K562 (cell line): ENCODE results near the gene GRK4. TPM values are rescaled to one million over a fixed set of nuclear protein-coding genes. Genes with fewer than 3 reads are reported as not detected.

ENCODE experiments used
- ATAC-seq: fragments of 200-7000 bp; cut with Tn5 transposase; 3 replicates; pipeline ENCODE4 v1.9.1; 2020; ENCODE audit warnings: moderate library complexity
- BruUV-seq: library from RNA; stranded (reverse); fragments of 400-500 nt; replicated peaks from 2 replicates; lab custom pipeline; 2021; lab: Mats Ljungman, UMichigan
- CTCF ChIA-PET: fragments of 300-600 bp; formaldehyde crosslinking; extraction: SDS; loops from one replicate; lab custom pipeline; 2021; ENCODE audit warnings: low intra/inter-chr PET ratio; lab: Yijun Ruan, JAX
- POLR2A ChIA-PET: fragments of 300-600, 350-650 bp; sonication (Branson Sonifier 250); formaldehyde crosslinking; extraction: SDS; loops from one replicate; lab custom pipeline; 2021; ENCODE audit warnings: antibody characterized with exemption, inconsistent platforms; lab: Yijun Ruan, JAX
- DNase-seq, 4 experiments: peaks; one replicate each; pipeline versions ENCODE4 v3.0.0 to v3.0.0-alpha.2; 2011 to 2018; ENCODE audit warnings: low spot score in 3 of 4, mixed read lengths in 3 of 4; ENCODE audit errors: extremely low read depth in 1 of 4
- FAIRE-seq: peaks from 2 replicates; lab custom pipeline; 2011; peaks lifted over from hg19 to GRCh38; lab: Jason Lieb, UNC
- H2AFZ ChIP-seq: 2 replicates; pipeline ENCODE4 v1.6.0; 2011; ENCODE audit warnings: low read depth, low read length, control low read depth, inconsistent platforms
- H3K27ac ChIP-seq: fragments of 200-600 bp; 3 replicates; pipeline ENCODE4 v1.8.0; 2011; ENCODE audit warnings: low read depth, mild to moderate bottlenecking, control low read depth, inconsistent platforms, low read length, moderate library complexity, mixed read lengths; ENCODE audit errors: extremely low read depth
- H3K27me3 ChIP-seq, 2 experiments: fragments of 300-600 bp in 1 of 2; 2 replicates in 1 of 2; 3 replicates in 1 of 2; pipeline versions ENCODE4 v1.6.0 to v1.8.0; 2011; ENCODE audit warnings: inconsistent platforms in 2 of 2, low read length in 2 of 2, mild to moderate bottlenecking in 1 of 2, mixed read lengths in 1 of 2, moderate library complexity in 1 of 2; ENCODE audit not compliant: control insufficient read depth in 2 of 2, insufficient read depth in 2 of 2
- H3K36me3 ChIP-seq: fragments of 300-600 bp; 3 replicates; pipeline ENCODE4 v1.8.0; 2011; ENCODE audit warnings: mild to moderate bottlenecking, low read length, inconsistent platforms; ENCODE audit not compliant: control insufficient read depth, insufficient read depth
- H3K4me1 ChIP-seq, 2 experiments: fragments of 200-600 bp in 1 of 2; replicated peaks in 1 of 2; 2 replicates in 1 of 2; 3 replicates in 1 of 2; pipeline versions ENCODE4 v1.5.1 to v1.8.0; 2011; ENCODE audit warnings: inconsistent platforms in 2 of 2, low read length in 2 of 2, mild to moderate bottlenecking in 1 of 2, mixed read lengths in 1 of 2, moderate library complexity in 1 of 2; ENCODE audit not compliant: control insufficient read depth in 2 of 2, insufficient read depth in 2 of 2
- H3K4me2 ChIP-seq: 2 replicates; pipeline ENCODE4 v1.6.1; 2011; ENCODE audit warnings: low read length, control low read depth, inconsistent platforms, mixed read lengths; ENCODE audit not compliant: insufficient read depth
- H3K4me3 ChIP-seq: fragments of 200-600 bp; sonication (generic), shearing (Covaris generic); 2 replicates; pipeline ENCODE4 v1.5.1; 2016; ENCODE audit warnings: control low read depth, inconsistent platforms
- H3K79me2 ChIP-seq: fragments of 200-600 bp; 3 replicates; pipeline ENCODE4 v1.8.0; 2011; ENCODE audit warnings: low read length, inconsistent platforms; ENCODE audit not compliant: control insufficient read depth, insufficient read depth
- H3K9ac ChIP-seq, 2 experiments: 2 replicates each; pipeline versions ENCODE4 v1.6.0 to v1.6.1; 2011; ENCODE audit warnings: low read depth in 2 of 2, low read length in 2 of 2, control low read depth in 1 of 2, inconsistent platforms in 1 of 2, mild to moderate bottlenecking in 1 of 2, mixed read lengths in 1 of 2; ENCODE audit not compliant: insufficient read depth in 1 of 2
- H3K9me1 ChIP-seq: one replicate; pipeline ENCODE4 v1.6.0; 2011; ENCODE audit warnings: inconsistent platforms, mild to moderate bottlenecking, low read length, moderate library complexity; ENCODE audit not compliant: control insufficient read depth, insufficient read depth
- H3K9me3 ChIP-seq: replicated peaks from 2 replicates; pipeline ENCODE4 v1.5.1; 2011; ENCODE audit warnings: low read depth, low read length, inconsistent platforms; ENCODE audit not compliant: control insufficient read depth, insufficient read depth
- H4K20me1 ChIP-seq: replicated peaks from 2 replicates; pipeline ENCODE4 v1.6.1; 2011; ENCODE audit warnings: low read length, inconsistent platforms, mixed read lengths; ENCODE audit not compliant: control insufficient read depth, insufficient read depth
- ARID1B ChIP-seq: fragments of 450-650 bp; IDR thresholded peaks from 2 replicates; pipeline ENCODE4 v1.6.1; 2016; ENCODE audit warnings: antibody characterized with exemption, mild to moderate bottlenecking, inconsistent platforms
- FOXP1 ChIP-seq: sonication (generic); formaldehyde crosslinking; IDR thresholded peaks from 2 replicates; pipeline ENCODE4 v1.8.0; 2022; ENCODE audit warnings: mild to moderate bottlenecking, missing genetic modification reagents
- KDM5B ChIP-seq: fragments of 200-600 bp; sonication (generic); IDR thresholded peaks from 2 replicates; pipeline ENCODE4 v1.6.1; 2012; ENCODE audit warnings: low read depth, mild to moderate bottlenecking, moderate library complexity, low read length, control low read depth, inconsistent platforms; ENCODE audit not compliant: insufficient replicate concordance
- LCOR ChIP-seq: sonication (generic); formaldehyde crosslinking; IDR thresholded peaks from 2 replicates; pipeline ENCODE4 v1.8.0; 2022; ENCODE audit warnings: mild to moderate bottlenecking, missing genetic modification reagents
- LEF1 ChIP-seq: fragments of 450-650 bp; IDR thresholded peaks from 2 replicates; pipeline ENCODE4 v1.6.1; 2016; ENCODE audit warnings: mild to moderate bottlenecking
- MEIS2 ChIP-seq: fragments of 450-650 bp; IDR thresholded peaks from 2 replicates; pipeline ENCODE4 v1.6.1; 2014; ENCODE audit warnings: mild to moderate bottlenecking; ENCODE audit not compliant: partially characterized antibody
- RBBP5 ChIP-seq: fragments of 200-600 bp; sonication (generic); IDR thresholded peaks from 2 replicates; pipeline ENCODE4 v1.6.1; 2012; ENCODE audit warnings: borderline replicate concordance, mild to moderate bottlenecking, low read length, control low read depth, inconsistent platforms; ENCODE audit not compliant: insufficient read depth, poor library complexity, severe bottlenecking
- RNF219 ChIP-seq: fragments of 250-450 bp; sonication (Bioruptor Pico); IDR thresholded peaks from 2 replicates; pipeline ENCODE4 v1.5.0; 2022; ENCODE audit warnings: mild to moderate bottlenecking
- SIN3A ChIP-seq, 2 experiments: fragments of 150-350 bp in 1 of 2; IDR thresholded peaks; 2 replicates each; pipeline ENCODE4 v1.6.1; 2011 to 2016; ENCODE audit warnings: borderline replicate concordance in 2 of 2, low read depth in 2 of 2, low read length in 2 of 2, mild to moderate bottlenecking in 2 of 2, moderate library complexity in 2 of 2; ENCODE audit not compliant: control insufficient read depth in 1 of 2
- TFAP4 ChIP-seq: sonication (generic); formaldehyde crosslinking; IDR thresholded peaks from 2 replicates; pipeline ENCODE4 v1.8.0; 2022; ENCODE audit warnings: missing genetic modification reagents, mild to moderate bottlenecking, moderate library complexity, borderline replicate concordance
- XRCC5 ChIP-seq: fragments of 200-400 bp; formaldehyde crosslinking; IDR thresholded peaks from 2 replicates; pipeline ENCODE4 v1.6.1; 2017; ENCODE audit warnings: low read depth, mild to moderate bottlenecking, low read length
- ZNF212 ChIP-seq: fragments of 450-650 bp; formaldehyde crosslinking; IDR thresholded peaks from 2 replicates; pipeline ENCODE4 v1.4.0; 2020; ENCODE audit warnings: mild to moderate bottlenecking
- ZNF449 ChIP-seq: fragments of 250-450 bp; sonication (Bioruptor Pico); IDR thresholded peaks from 2 replicates; pipeline ENCODE4 v1.8.0; 2022; ENCODE audit warnings: moderate library complexity, mild to moderate bottlenecking, inconsistent platforms
- ZNF778 ChIP-seq: fragments of 450-650 bp; formaldehyde crosslinking; IDR thresholded peaks from 2 replicates; pipeline ENCODE4 v1.4.0; 2020; ENCODE audit warnings: mild to moderate bottlenecking, moderate library complexity
- WGBS: fragments of 100-300 bp; shearing (Covaris generic); methylation state at CpG from one replicate; pipeline ENCODE4 v1.1.6; 2016; ENCODE audit warnings: low coverage, mixed read lengths; ENCODE audit not compliant: insufficient coverage; ENCODE audit errors: missing lambda C conversion rate; 5-methylcytosine and 5-hydroxymethylcytosine counted together
- in situ Hi-C: fragments of 300-500 bp; cut with MboI; formaldehyde crosslinking; loops from 4 replicates; pipeline ENCODE4 v1.15.0; 2018; ENCODE audit warnings: inconsistent platforms, mixed read lengths
- intact Hi-C: fragments of 100-400 bp; cut with micrococcal nuclease; formaldehyde crosslinking; loops from 2 replicates; pipeline ENCODE4 v1.14.2; 2022
- polyA plus RNA-seq, 8 experiments: library from polyadenylated mRNA; depleted of rRNA in 4 of 8; stranded (reverse) in 5 of 8; unstranded in 3 of 8; fragments of >200 nt; fragmentation: Nextera tagmentation in 2 of 8; fragmentation: Illumina TruSeq in 1 of 8; extraction: Ambion mirVana in 2 of 8; extraction: Trizol in 1 of 8; gene quantifications; 2 replicates each; pipeline versions ENCODE4 v1.2.1 to v1.2.3, GENCODE V29; 2011 to 2014; ENCODE audit warnings: inconsistent platforms in 1 of 8, missing spikeins in 1 of 8
- total RNA-seq, 7 experiments: library from RNA; depleted of rRNA in 6 of 7; stranded (reverse); fragments of >200 nt in 6 of 7; fragmentation: Illumina TruSeq in 2 of 7; extraction: Trizol in 2 of 7; gene quantifications; 2 replicates each; pipeline versions ENCODE4 v1.2.1 to v1.2.3, GENCODE V29; 2011 to 2021; ENCODE audit warnings: low replicate concordance in 1 of 7

Gene GRK4
- total and polyA plus RNA-seq, 9 of the 15 experiments (the other 6 are each of a cell fraction or from before 2014, with no cell fraction given): 1.1 to 4.8 (median 2.6) TPM

GRCh38 chr4:2961421-2961810, 2.0 kb upstream of the GRK4 start (continued):
- TF ChIP-seq RNF219 (CRISPR knock-in tag) (no peak), ZNF212 (CRISPR knock-in tag) (no peak), LCOR (CRISPR knock-in tag) (no peak), ARID1B (no peak), ZNF778 (no peak)

GRCh38 chr4:2961811-2962441, 1.4 kb upstream of the GRK4 start:
- peak; percentile 10 for ATAC-seq
- no peak for FAIRE-seq
- Histone ChIP-seq H4K20me1 (peaks cover 11% of the 10 kb centered on the region), H2AFZ (no peak overlapping the region; the same call in 1 of the 2 replicates), H3K27ac (peak overlapping the region; percentile 91), H3K4me2 (peak overlapping the region; percentile 82), H3K4me3 (peak overlapping the region; percentile 90), H3K27me3 (no peaks in the 10 kb centered on the region), H3K9ac (peak overlapping the region; percentile 90 to 100; a peak in 3 of 4 replicates), H3K79me2 (peaks cover 62% of the 10 kb centered on the region), H3K9me3 (no peaks in the 10 kb centered on the region), H3K36me3 (peaks cover 40% of the 10 kb centered on the region), H3K9me1 (no peaks in the 10 kb centered on the region), H3K4me1 (peaks cover 20 to 24% of the 10 kb centered on the region in 2 experiments; a peak in 4 of 5 replicates)
- in situ Hi-C loops (no loop called here), intact Hi-C loops (no loop called here)
- DNase-seq: peak in 2 of 4 experiments; percentile 39 to 56
- WGBS: 1% methylated on average over 14 of the region's 14 CpGs
- POLR2A ChIA-PET: interaction anchor here (0.6 to 3.5 kb wide), 8 partner anchors 9 to 433 kb away, joined by 3 to 30 read pairs (median 6); no protein-coding TSS in a partner anchor
- TSS peak; percentile 65 for BruUV-seq
- CTCF ChIA-PET: interaction anchor here (0.6 kb wide), 1 partner anchor 8 kb away, joined by 3 read pairs; no protein-coding TSS in a partner anchor
- no peak for TF ChIP-seq ZNF449
- TF ChIP-seq SIN3A (IDR thresholded peaks at IDR 0.05; ENCODE audit: borderline replicate concordance in 2 of 2, control insufficient read depth in 1 of 2, low read depth in 2 of 2, low read length in 2 of 2): peak in 1 of 2 experiments; percentile 1; a peak in 1 of 4 replicates
- peak; percentile 15; the same call in 1 of the 2 replicates for TF ChIP-seq TFAP4
- peak; percentile 63 for TF ChIP-seq RBBP5
- TF ChIP-seq MEIS2: no peak
- TF ChIP-seq FOXP1 (CRISPR knock-in tag): 0 out of 2 replicates have a peak, but pooled peaks have one; percentile 48
- TF ChIP-seq LCOR (CRISPR knock-in tag): 0 out of 2 replicates have a peak, but pooled peaks have one; percentile 50
- no peak for TF ChIP-seq LEF1
- no peak for TF ChIP-seq KDM5B
- TF ChIP-seq XRCC5: 0 out of 2 replicates have a peak, but pooled peaks have one; percentile 59
